Liver (tissue), 2 donors: ENCODE data around the gene KLHL40.

ENCODE experiments used
- YY1 ChIP-seq: IDR thresholded peaks from 2 replicates; pipeline ENCODE4 v1.6.1; 2016; ENCODE audit warnings: antibody characterized with exemption, mild to moderate bottlenecking
- TF ChIP-seq, protein P1 (sequence below): fragments of 150-350 bp; IDR thresholded peaks from 2 replicates; pipeline ENCODE4 v1.5.1; 2017; ENCODE audit warnings: improper control_type of control experiment, low read depth, low read length; ENCODE audit not compliant: missing input control
- donor health status: healthy.

DNA sequence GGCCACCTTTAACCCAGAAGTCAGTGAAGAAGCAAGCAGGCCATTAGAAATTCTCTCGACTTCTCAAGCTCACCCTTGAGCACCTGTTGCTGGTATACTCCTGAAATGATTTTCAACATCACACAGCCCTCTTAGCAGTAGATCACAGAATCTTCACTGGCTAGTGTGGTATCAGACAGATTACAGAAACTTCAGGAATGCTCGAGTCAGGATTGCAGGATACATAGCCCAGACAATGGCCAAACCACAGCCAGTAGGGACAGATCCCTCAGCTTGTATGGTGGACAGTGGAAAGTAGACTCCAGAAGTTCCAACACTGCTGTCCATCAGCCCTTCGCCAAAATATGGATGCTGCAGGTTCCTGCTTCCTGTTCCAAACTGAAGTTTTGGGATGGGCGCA, 4.5 kb upstream of the KLHL40 start:
- TF ChIP-seq, protein P1, sequence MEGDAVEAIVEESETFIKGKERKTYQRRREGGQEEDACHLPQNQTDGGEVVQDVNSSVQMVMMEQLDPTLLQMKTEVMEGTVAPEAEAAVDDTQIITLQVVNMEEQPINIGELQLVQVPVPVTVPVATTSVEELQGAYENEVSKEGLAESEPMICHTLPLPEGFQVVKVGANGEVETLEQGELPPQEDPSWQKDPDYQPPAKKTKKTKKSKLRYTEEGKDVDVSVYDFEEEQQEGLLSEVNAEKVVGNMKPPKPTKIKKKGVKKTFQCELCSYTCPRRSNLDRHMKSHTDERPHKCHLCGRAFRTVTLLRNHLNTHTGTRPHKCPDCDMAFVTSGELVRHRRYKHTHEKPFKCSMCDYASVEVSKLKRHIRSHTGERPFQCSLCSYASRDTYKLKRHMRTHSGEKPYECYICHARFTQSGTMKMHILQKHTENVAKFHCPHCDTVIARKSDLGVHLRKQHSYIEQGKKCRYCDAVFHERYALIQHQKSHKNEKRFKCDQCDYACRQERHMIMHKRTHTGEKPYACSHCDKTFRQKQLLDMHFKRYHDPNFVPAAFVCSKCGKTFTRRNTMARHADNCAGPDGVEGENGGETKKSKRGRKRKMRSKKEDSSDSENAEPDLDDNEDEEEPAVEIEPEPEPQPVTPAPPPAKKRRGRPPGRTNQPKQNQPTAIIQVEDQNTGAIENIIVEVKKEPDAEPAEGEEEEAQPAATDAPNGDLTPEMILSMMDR = no peak
- no peak for TF ChIP-seq YY1
